ENCODE measurements around the gene HTR1B. TPM values are rescaled to one million over a fixed set of nuclear protein-coding genes. Genes with fewer than 3 reads are reported as not detected.

The HTR1B gene
- total and polyA plus RNA-seq, 2 donors (not counting 3 experiments of a cell fraction or from before 2014, with no cell fraction given) = 57.5 to 68.7 TPM

- Histone ChIP-seq H3K4me2 (ENCODE audit: insufficient read depth, low read length) (no peak overlapping the region), H2AFZ (ENCODE audit: low read depth, low read length) (no peak overlapping the region), H3K9me1 (replicated peaks; ENCODE audit: control insufficient read depth, extremely low read depth, insufficient read depth, low read length) (no peaks in the 10 kb centered on the region), H3K9ac (replicated peaks; ENCODE audit: extremely low read depth, insufficient read depth, low read length) (no peak overlapping the region), H3K79me2 (ENCODE audit: control insufficient read depth, insufficient read depth, low read length) (no peaks in the 10 kb centered on the region), H3K27me3 (ENCODE audit: control insufficient read depth in 2 of 2, insufficient read depth in 2 of 2, low read length in 2 of 2) (no peaks in the 10 kb centered on the region), H3K4me3 (replicated peaks in 1 of 3; ENCODE audit: insufficient read depth in 1 of 3, low read depth in 1 of 3, low read length in 3 of 3) (no peak overlapping the region), H3K9me3 (replicated peaks; ENCODE audit: control insufficient read depth, insufficient read depth, low read length) (no peaks in the 10 kb centered on the region), H3K4me1 (ENCODE audit: control insufficient read depth, extremely low read depth, insufficient read depth, low read length) (no peaks in the 10 kb centered on the region), H3K27ac (ENCODE audit: insufficient read depth, low read depth, low read length) (no peak overlapping the region), H4K20me1 (replicated peaks; ENCODE audit: control insufficient read depth, extremely low read depth, insufficient read depth, low read length) (no peaks in the 10 kb centered on the region), H3K36me3 (ENCODE audit: control insufficient read depth in 2 of 2, extremely low read depth in 1 of 2, insufficient read depth in 2 of 2, low read length in 2 of 2) (peaks cover 0 to 3% of the 10 kb centered on the region in 2 experiments)
- TF ChIP-seq POLR2AphosphoS5 (IDR thresholded peaks at IDR 0.05; ENCODE audit: insufficient read depth, low read depth, low read length) = no peak
- no peak for TF ChIP-seq FOS (IDR thresholded peaks at IDR 0.05; ENCODE audit: borderline replicate concordance, insufficient read depth, low read length)
- TF ChIP-seq, protein P1, sequence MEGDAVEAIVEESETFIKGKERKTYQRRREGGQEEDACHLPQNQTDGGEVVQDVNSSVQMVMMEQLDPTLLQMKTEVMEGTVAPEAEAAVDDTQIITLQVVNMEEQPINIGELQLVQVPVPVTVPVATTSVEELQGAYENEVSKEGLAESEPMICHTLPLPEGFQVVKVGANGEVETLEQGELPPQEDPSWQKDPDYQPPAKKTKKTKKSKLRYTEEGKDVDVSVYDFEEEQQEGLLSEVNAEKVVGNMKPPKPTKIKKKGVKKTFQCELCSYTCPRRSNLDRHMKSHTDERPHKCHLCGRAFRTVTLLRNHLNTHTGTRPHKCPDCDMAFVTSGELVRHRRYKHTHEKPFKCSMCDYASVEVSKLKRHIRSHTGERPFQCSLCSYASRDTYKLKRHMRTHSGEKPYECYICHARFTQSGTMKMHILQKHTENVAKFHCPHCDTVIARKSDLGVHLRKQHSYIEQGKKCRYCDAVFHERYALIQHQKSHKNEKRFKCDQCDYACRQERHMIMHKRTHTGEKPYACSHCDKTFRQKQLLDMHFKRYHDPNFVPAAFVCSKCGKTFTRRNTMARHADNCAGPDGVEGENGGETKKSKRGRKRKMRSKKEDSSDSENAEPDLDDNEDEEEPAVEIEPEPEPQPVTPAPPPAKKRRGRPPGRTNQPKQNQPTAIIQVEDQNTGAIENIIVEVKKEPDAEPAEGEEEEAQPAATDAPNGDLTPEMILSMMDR (IDR thresholded peaks at IDR 0.05; ENCODE audit: extremely low read depth in 1 of 2, insufficient read depth in 1 of 2, low read depth in 1 of 2, low read length in 2 of 2) = no peak
- TF ChIP-seq GATA2 (IDR thresholded peaks at IDR 0.05; ENCODE audit: insufficient read depth, insufficient read length, low read depth, low read length) = no peak
- TF ChIP-seq MAX (IDR thresholded peaks at IDR 0.05; ENCODE audit: insufficient read depth, insufficient read length) = no peak
- TF ChIP-seq JUN (IDR thresholded peaks at IDR 0.05; ENCODE audit: borderline replicate concordance, insufficient read depth, insufficient read length, low read depth) = no peak
- no peak for TF ChIP-seq MYC (IDR thresholded peaks at IDR 0.05; ENCODE audit: low read depth, low read length)
- TF ChIP-seq EZH2 (IDR thresholded peaks at IDR 0.05; ENCODE audit: borderline replicate concordance, low read depth, low read length, severe bottlenecking) = no peak
- TF ChIP-seq POLR2A (IDR thresholded peaks at IDR 0.05; ENCODE audit: low read depth, low read length) = no peak
- FAIRE-seq (peak; percentile 40), DNase-seq (ENCODE audit: low read depth, low spot score) (no peak)
- intact Hi-C loops (cut with micrococcal nuclease) = no loop called here
- POLR2A ChIA-PET = no interaction called here
- no TSS peak for BruUV-seq (replicated peaks)
- CTCF ChIA-PET = interaction anchor here (1.1 kb wide), 1 partner anchor 85 kb away, joined by 3 read pairs; no protein-coding TSS in a partner anchor
- dilution Hi-C loops (cut with MboI; ENCODE audit: extremely low pct_ligation_motif_present, low sequenced_read_pairs) = no loop called here
Observed at GRCh38 chr6:77502981-77503380, 39.7 kb upstream of the HTR1B start.
